Uterus (tissue), 2 donors: ENCODE data around the gene CFAP97D1.

Experiments
- POLR2A ChIP-seq, 2 donors: fragments of 450-650 bp; IDR thresholded peaks; one replicate each; pipeline ENCODE4 v1.6.1; 2016; ENCODE audit warnings: antibody characterized with exemption in 2 of 2, mild to moderate bottlenecking in 1 of 2, moderate library complexity in 1 of 2
- TF ChIP-seq, protein P1 (sequence below), 4 experiments: fragments of 200-600 bp in 2 of 4; fragments of 450-650 bp in 2 of 4; sonication (generic) in 2 of 4; IDR thresholded peaks; one replicate each; pipeline ENCODE4 v1.5.1; 2016 to 2019; ENCODE audit warnings: antibody characterized with exemption in 4 of 4, mild to moderate bottlenecking in 2 of 4, moderate library complexity in 1 of 4

DNA sequence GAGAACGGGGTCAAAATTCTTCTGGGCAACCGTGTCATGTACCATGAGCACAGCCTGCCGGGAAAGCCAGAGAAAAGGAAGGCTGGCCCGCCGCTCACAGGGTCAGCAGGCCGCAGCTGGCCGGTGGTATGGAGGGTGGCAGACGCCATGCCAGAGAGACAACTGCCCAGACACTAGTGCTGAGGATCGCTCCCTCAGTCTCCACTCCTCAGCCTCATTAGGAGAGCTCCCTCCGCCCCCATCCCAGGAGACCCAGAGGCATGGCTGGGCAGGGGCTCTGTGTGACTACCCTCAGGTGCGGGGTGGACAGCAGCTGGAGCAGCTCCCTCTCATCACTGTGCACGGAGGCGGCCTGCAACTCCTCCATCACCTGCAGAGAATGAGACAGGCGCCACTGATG lies 49.5 kb downstream of the CFAP97D1 start:
- TF ChIP-seq, protein P1, sequence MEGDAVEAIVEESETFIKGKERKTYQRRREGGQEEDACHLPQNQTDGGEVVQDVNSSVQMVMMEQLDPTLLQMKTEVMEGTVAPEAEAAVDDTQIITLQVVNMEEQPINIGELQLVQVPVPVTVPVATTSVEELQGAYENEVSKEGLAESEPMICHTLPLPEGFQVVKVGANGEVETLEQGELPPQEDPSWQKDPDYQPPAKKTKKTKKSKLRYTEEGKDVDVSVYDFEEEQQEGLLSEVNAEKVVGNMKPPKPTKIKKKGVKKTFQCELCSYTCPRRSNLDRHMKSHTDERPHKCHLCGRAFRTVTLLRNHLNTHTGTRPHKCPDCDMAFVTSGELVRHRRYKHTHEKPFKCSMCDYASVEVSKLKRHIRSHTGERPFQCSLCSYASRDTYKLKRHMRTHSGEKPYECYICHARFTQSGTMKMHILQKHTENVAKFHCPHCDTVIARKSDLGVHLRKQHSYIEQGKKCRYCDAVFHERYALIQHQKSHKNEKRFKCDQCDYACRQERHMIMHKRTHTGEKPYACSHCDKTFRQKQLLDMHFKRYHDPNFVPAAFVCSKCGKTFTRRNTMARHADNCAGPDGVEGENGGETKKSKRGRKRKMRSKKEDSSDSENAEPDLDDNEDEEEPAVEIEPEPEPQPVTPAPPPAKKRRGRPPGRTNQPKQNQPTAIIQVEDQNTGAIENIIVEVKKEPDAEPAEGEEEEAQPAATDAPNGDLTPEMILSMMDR (IDR thresholded peaks at IDR 0.05): no peak
- no peak for TF ChIP-seq POLR2A (IDR thresholded peaks at IDR 0.05)
